GM19324 (cell line): ENCODE data around the gene F2RL1.
"Not testable (repeated sequence)": the region's sequence is repeated elsewhere in the genome, so short reads cannot be mapped to it uniquely, and the experiment has no call there.

Source experiments
- ATAC-seq: cut with Tn5 transposase; IDR thresholded peaks from one replicate; pipeline ENCODE4 v1.9.1; 2021; ENCODE audit warnings: mild to moderate bottlenecking, moderate library complexity; ENCODE audit not compliant: unreplicated experiment, low FRiP score

The F2RL1 gene, protein sequence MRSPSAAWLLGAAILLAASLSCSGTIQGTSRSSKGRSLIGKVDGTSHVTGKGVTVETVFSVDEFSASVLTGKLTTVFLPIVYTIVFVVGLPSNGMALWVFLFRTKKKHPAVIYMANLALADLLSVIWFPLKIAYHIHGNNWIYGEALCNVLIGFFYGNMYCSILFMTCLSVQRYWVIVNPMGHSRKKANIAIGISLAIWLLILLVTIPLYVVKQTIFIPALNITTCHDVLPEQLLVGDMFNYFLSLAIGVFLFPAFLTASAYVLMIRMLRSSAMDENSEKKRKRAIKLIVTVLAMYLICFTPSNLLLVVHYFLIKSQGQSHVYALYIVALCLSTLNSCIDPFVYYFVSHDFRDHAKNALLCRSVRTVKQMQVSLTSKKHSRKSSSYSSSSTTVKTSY

DNA sequence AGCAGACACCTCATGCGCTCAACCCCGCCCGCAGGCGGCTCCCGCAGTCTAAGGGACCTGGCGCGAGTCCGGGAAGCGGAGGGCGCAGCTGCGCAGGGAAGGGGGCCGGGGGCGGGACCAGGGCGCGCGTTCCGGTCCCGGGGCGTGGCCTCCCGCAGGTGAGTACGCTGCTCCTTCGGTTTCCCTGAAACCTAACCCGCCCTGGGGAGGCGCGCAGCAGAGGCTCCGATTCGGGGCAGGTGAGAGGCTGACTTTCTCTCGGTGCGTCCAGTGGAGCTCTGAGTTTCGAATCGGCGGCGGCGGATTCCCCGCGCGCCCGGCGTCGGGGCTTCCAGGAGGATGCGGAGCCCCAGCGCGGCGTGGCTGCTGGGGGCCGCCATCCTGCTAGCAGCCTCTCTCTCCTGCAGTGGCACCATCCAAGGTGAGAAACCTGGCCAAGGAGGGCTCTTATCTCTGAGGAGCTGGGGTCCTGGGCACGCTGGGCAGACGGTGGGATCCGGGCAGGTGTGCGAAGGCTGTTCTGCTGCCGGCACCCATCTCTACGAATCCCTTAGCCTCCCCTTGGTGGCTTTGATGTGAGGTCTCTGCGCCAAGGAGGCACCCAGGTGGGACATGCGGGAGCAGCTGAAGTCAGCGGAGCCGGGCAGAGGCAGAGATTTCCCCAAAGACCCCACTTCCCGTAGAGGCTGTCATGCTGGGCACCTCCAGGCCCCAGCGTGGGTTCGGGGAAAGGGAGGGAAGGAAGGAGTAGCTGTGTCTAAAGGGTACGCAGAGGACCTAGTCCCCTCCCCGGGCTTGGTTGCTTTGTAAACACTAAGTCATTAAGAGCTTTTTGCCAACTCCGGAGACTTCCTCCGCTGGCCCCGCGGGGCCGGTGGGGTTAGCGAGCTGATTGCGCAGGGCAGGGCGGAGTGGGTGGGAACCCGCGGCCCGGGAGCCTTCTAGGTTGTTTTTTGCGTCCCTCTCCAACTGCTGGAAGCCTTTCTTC lies at the start of gene F2RL1:
Gene F2RL1, plus strand, starts transcription at position 187 of the 988 bp plus-strand sequence. Its CDS starts 153 bp downstream, at position 340.
- ATAC-seq, result no peak

DNA sequence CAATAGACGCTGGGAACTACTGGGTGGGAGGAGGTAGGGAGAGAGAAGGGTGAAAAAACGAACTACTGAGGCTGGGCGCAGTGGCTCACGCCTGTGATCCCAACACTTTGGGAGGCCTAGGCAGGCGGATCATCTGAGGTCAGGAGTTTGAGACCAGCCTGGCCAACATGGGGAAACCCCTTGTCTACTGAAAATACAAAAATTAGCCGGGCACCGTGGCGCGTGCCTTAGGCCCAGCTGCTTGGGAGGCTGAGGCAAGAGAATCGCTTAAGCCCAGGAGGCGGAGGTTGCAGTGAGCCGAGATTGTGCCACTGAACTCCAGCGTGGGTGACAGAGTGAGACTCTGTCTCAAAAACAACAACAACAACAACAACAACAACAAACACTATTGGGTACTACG lies 47.8 kb upstream of the F2RL1 start:
- not testable (repeated sequence) for ATAC-seq

DNA sequence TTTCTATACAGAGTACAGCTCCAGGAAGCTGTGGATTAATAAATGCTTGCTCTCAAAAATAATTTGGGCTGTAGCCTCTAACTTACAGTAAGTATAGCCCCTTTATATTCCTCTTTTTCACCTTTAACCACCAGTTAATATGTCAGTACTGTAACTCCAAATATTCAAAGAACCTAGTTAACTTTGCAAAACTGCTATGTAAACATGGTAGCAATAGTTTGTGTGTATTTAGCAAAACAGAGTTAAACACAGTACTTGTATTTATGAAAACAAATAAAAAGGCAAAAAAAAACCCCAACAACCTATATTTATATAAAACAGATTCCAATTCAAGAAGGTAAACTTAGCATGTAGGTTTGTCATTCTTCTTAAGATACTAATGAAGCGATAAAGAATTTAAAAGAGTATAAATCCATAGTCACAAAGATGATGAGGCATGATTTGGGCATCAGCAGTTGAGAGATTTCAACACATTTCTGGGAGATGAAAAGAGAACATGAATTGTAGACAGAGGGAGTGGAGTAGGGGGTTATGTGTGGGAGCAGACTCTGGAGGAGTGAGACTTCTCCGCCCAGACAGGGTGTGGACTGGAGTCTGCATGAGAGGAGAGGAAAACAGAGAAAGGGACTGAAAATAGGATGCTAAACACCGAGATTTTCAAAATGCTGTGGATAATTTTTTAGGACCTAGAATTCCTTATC lies 47.0 kb upstream of the F2RL1 start:
- ATAC-seq, result no peak

DNA sequence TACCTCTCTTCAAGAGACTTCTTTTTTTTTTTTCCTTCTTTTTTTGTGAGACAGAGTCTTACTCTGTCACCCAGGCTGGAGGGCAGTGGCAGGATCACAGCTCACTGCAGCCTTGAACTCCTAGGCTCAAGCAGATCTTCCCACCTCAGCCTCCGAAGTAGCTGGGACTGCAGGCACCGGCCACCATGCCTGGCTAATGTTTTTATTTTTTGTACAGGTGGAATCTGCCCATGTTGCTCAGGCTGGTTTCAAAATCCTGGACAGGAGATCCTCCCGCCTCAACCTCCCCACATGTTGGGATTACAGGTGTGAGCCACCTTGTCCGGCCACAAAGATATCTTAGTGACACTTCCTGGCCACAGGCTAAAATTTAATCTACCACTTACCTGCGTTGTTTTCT lies 42.9 kb upstream of the F2RL1 start:
- ATAC-seq, result no peak

DNA sequence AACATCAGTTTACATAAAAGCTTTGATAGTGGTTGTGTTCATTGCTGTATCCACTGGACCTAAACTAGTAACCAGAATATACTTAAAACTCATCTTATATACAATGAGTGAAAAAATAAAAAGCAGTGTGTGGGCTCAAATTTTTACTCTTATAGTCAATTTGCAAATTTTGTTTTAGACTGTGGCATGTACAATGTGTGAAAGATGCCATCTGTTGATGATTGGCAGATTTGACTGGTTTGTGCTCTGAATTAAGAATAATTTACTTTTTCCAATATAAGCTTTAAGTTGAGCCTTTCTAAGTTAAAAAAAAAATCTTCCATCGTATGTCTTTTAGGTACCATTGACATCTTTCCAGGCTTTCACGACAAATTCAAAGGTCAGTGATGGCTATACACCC lies 42.4 kb upstream of the F2RL1 start:
- no peak for ATAC-seq

DNA sequence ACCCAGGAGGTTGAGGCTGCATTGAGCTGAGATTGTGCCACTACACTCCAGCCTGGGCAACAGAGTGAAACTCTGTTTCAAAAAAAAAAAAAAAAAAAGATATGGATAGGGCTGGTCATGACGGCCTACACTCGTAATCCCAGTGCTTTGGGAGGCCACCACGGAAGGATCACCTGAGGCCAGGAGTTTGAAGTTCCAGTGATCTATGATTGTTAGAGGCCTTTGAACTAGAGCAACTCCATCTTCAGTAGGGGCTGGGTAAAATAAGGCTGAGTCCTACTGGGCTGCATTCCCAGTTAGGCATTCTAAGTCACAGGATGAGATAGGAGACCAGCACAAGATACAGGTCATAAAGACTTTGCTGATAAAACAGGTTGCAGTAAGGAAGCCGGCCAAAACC lies 38.2 kb upstream of the F2RL1 start:
- ATAC-seq, result not testable (repeated sequence)

DNA sequence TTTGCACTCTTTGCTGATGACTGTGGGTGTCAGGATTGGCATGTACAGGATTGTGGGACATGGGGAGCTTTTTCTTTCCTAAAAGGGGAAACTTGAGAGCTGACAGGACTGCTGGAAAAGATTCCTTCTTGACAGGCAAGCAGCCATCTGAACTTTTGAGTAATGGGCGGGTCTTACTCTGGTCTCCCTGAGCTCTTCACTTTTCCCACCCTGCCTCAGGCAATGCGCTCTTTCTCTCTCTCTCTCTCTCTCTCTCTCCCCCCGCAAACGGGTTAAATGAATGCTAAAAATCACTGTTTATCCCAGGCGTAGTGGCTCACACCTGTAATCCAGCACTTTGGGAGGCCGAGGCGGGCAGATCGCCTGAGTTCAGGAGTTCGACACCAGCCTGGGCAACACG lies 37.1 kb upstream of the F2RL1 start:
- ATAC-seq, result no peak

DNA sequence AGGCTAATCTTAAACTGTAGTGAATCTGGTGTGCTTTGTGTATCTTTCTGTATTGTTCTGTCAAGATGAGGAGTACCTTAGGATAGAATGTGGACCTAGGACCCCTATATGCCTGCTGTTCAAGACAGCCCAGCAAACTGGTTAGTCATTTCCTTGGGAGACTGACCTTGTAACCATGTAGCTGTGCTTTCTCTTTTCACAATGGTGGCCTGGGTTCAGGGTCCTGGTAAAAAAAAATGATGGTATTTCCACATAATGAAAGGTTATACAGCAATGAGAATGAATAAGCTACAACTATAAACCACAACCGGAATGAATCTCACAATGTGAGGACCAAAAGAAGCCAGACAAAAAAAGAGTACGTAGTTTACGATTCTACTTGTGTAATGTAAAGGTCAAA lies 36.4 kb upstream of the F2RL1 start:
- no peak for ATAC-seq

DNA sequence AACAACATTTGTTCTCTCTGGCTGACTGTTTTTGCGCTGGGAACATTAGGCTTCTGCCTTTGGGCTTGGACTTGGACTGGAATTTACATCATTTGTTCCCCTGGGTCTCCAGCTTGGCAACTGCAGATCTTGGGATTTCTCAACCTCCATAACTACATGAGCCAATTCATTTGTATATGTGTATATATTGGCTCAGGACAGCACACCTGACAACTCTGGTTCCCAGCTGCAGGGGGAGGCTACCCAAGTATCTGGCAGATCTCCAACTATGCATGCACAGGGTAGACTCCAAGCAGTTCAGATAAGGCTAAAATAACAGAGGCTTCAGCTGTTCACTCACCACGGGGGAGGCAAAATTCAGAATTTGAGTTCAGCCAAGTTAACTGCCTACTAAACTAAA lies 31.6 kb upstream of the F2RL1 start:
- no peak for ATAC-seq

DNA sequence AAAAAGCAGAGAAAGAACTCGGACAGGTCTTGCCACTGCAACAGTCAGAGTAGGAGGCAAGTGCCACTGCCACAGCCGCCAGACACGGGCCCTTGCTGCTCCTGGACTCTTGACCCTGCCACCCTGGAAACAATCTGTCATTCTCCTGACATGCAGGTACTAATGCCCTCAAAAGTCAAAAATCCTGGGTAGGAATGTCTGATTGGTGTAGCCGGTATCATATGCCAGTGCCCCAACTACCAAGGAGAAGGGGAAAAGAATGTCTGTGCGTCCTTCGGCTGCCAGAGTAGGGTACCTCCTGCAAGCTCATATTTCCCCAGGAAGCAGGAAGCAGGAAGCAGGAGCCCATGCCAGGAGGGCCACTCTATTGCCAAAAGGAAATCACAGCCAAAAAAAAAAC lies 30.5 kb upstream of the F2RL1 start:
- ATAC-seq, result no peak

DNA sequence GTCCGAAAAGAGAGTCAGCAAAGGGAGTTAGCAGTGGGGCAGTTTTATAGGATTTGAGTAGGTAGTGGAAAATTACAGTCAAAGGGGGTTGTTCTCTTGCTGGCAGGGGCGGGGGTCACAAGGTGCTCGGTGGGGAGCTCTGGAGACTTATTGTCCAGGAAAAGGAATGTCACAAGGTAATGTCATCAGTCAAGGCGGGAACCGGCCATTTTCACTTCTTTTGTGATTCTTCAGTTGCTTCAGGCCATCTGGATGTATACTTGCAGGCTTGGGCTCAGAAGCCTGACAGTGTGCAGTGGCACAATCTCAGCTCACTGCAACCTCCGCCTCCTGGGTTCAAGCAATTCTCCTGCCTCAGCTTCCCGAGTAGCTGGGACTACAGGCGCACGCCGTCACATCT lies 29.6 kb upstream of the F2RL1 start:
- not testable (repeated sequence) for ATAC-seq

DNA sequence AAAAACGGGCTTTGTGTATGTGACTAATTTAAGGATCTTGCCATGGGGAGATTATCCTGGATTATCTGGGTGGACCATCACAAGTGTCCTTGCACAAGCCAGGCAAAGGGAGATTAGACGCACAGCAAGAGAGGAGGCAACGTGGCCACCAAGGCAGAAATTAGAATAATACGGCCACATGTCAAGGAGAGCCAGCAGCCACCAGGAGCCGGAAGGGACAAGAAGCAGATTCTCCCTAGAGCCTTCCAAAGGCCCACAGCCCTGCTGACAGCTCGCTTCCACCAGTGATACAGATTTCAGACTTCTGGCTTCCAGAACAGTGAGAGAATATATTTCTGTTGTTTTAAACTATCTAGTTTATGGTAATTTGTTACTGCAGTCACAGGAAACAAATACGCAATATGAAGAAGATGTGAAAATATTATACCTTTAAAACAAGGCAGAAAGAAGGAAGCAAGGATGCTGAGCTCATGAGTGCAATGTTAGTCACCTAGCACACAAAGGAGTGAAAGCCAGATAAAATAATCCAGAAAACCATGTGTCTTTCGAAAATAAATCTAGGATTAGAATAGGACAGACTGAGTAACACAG lies 28.7 kb upstream of the F2RL1 start:
- no peak for ATAC-seq

DNA sequence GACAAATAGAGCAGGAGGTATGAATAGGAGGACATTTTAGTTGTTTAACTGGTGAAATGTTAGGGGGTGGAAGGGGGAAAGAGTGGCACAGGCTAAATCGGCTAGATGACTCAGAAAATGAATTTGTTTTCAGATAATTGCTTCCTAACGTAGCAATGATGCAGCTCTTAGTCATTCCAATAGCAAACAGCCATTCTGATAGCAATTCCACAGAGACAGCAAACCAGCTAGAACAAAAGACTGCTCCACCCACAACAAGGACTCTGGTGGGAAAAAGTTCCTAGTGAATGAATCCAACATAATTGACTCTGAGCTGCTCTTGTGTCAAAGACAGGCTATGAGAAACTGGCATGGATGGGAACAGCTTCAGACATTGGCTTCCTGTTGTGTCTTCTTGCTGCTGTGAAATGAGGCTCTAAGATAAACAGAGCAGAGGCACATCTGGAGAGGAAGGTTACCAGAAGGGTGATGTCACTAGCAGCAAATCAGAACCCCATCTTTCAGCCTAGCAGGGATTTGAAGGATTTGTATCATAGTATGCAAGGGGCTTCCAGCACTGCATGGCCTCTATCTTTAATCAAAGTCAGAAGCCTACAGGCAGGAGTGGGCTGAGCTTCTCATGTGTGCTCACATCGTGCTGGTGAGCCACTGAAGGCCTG lies 28.1 kb upstream of the F2RL1 start:
- no peak for ATAC-seq

DNA sequence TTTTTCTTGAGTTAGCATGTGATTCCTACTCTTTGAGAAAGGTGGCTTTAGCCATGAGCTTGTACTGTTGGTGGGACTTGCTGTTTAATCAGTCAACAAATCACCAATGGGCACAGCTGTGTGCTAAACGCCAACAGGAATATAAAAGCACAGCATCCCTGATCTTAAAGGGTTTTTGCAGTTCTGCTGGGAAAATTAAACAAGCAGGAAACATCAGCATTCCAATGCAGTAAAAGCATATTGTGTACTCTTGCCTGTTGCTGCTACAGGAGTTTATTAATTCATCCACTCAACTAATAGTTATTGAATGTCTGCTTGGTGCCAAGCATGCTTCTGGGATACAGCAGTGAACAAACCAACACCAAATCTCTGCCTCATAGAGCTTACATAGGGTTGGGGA lies 27.4 kb upstream of the F2RL1 start:
- ATAC-seq, result no peak

DNA sequence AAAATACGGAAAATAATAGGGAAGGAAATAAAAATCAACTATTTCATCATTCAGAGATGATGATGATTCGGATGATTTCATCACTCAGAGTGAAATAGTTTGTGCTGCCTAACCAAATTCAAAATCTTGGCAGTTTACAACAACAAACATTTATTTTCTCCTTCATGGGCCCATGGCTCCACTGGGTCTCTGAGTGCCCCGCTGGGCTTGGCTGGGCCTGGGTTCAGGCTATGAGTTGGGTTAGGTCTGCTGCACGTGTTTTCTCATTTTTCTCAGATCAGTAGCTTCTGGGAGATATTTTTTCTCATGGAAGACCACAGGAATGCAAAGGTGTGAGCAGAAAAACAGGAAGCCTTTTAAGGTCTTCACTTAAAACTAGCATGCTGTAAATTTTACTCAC lies 24.0 kb upstream of the F2RL1 start:
- no peak for ATAC-seq

DNA sequence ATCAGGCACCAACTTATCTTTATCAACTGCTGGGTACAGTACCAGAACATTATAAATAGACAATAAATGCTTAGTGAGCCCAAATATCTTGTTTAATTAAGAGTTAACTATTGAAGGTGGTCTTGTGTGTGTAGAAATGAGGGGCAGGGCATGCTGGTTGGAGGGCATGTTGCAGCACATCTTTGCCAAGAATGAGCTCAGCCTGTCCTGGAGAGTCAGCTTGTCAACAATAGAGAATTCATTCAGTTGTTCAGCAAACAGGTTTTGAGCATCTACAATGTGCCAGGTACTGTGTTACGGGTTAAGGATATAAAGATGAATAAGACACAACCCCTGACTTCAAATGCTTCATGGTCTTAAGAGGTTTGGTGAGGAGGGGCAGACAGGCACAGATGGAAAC lies 19.2 kb upstream of the F2RL1 start:
- ATAC-seq, result no peak

DNA sequence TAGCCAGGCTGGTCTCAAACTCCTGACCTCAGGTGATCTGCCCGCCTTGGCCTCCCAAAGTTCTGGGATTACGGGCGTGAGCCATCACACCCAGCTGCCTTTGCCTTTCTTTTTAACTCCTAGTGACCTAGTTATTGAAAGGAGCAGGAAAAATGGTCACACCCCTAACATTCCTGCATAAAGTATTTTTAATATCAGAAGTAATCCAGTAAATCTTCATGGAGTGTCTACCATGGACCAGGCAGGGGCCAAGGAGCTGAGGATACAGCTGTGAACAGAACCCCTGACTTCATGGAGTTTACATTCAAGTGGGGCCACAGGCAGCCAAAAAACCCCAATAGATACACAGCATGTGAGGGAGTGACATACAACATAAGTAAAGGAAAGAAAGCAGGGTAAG lies 18.3 kb upstream of the F2RL1 start:
- no peak for ATAC-seq

DNA sequence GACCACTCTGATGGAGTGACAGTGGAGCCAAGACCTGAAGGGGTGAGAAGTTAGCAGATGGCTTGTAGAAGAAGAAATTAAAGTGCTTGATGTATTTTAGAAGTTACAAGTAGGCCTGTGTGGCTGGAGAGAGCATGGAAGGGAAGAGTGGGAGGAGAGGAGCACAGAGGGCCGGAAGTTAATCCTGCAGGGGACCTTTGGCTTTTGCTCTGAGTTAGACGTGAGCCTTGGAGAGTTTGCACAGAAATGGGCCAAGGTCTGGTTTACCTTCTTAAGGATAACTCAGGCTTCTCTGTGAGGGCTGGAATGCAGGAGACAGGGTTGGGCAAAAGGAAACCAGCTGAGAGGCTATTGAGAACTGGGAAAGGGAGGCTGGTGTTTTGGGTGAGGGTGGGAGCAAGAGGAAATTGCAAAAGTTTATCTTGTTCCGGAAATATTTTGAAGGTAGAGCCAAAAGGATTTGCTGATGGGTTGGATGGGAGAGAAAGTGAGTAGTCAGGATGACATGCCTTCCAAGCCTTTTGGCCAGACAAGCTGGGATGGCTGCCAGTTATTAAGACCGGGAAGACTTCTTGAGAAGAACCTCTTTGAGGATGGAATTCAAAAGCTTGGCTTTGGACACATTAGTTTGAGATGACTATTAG lies 17.5 kb upstream of the F2RL1 start:
- ATAC-seq, result no peak

DNA sequence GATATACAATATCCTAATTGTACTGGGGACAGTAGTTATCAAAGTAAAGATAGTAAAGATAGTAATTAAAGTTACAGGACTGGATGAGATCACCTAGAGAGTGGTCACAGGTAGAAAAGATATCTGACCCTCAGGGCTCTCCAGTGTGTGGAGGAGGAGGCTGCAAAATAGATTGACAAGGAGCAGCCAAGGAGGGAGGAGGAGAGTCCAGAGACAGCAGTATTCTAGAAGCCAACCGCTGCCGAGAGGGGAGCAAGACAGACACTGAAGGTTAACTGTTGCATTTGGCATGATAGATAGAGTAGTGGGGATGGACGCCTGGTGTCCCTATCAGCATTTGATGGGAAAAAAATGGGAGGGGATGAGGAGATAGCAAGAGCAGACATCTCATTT lies 17.0 kb upstream of the F2RL1 start:
- ATAC-seq, result no peak

DNA sequence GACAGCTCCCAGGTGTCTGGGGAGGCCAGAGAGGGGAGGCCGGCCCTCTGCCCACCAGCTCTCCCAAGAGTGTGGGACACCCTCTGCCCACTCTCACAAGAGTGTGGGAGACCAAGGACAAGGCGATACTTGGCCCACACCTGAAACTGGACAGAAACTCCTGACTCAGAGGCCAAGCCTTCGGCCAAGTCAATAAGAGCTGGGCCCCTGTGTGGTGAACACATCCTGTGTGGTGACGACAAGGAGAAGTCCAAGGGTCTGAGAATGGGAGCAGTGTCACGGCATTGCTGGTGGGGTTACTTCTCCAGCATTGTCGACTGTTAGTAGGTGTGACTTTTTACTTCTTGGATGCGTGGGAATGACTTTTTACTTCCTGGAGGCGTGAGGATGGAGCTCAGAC lies 14.6 kb upstream of the F2RL1 start:
- ATAC-seq, result no peak
